ENCODE data around the gene RAPGEF2. TPM values are rescaled to one million over a fixed set of nuclear protein-coding genes. Genes with fewer than 3 reads are reported as not detected.

RAPGEF2 gene
- total RNA-seq, 2 donors from 2014 or later = 14.0 to 33.3 TPM

DNA sequence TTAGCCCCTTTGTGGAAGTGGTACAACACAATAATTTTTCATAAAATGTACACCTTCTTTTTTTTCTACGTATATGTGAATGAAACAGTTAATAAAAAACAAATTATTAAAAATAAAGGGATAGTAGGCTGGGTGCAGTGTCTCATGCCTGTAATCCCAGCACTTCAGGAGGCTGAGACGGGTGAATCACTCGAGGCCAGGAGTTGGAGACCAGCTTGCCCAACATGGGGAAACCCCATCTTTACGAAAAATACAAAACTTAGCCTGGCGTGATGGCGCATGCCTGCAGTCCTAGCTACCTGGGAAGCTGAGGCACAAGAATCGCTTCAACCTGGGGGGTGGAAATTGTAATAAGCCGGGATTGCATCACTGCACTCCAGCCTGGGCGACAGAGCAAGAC lies 244.9 kb downstream of the RAPGEF2 start:
- DNase-seq (ENCODE audit: low spot score) (no peak), ATAC-seq (no peak)
- peaks cover 23% of the 10 kb centered on the region for H3K36me3 Mint-ChIP-seq
- H3K27me3 Mint-ChIP-seq = no peaks in the 10 kb centered on the region
- no peaks in the 10 kb centered on the region for H3K9me3 Mint-ChIP-seq
- peaks cover 0 to 6% of the 10 kb centered on the region in 2 donors for H3K4me1 Mint-ChIP-seq (ENCODE audit: low read depth in 2 of 2)
- H3K4me3 Mint-ChIP-seq = no peak overlapping the region
- no peak overlapping the region for H3K27ac Mint-ChIP-seq

GRCh38 chr4:159349332-159349731 lies 246.5 kb downstream of the RAPGEF2 start:
- Mint-ChIP-seq H3K27me3 (no peaks in the 10 kb centered on the region), H3K4me3 (no peak overlapping the region), H3K4me1 (ENCODE audit: low read depth in 2 of 2) (no peaks in the 10 kb centered on the region), H3K36me3 (peaks cover 20% of the 10 kb centered on the region), H3K9me3 (no peaks in the 10 kb centered on the region), H3K27ac (no peak overlapping the region)
- DNase-seq (ENCODE audit: low spot score) (no peak), ATAC-seq (no peak)

DNA sequence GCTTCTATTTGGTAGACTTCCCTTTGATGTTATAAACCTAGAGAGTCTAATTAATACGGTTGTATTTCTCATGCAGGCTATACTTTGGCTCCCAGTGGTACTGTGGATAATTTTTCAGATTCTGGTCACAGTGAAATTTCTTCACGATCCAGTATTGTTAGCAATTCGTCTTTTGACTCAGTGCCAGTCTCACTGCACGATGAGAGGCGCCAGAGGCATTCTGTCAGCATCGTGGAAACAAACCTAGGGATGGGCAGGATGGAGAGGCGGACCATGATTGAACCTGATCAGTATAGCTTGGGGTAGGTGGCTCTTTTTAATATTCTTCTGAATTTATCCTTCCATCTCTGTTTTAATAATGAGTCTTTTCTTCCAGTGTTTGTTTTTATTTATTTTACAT lies 249.7 kb downstream of the RAPGEF2 start:
- no peak for DNase-seq (ENCODE audit: low spot score)
- ATAC-seq = no peak

DNA sequence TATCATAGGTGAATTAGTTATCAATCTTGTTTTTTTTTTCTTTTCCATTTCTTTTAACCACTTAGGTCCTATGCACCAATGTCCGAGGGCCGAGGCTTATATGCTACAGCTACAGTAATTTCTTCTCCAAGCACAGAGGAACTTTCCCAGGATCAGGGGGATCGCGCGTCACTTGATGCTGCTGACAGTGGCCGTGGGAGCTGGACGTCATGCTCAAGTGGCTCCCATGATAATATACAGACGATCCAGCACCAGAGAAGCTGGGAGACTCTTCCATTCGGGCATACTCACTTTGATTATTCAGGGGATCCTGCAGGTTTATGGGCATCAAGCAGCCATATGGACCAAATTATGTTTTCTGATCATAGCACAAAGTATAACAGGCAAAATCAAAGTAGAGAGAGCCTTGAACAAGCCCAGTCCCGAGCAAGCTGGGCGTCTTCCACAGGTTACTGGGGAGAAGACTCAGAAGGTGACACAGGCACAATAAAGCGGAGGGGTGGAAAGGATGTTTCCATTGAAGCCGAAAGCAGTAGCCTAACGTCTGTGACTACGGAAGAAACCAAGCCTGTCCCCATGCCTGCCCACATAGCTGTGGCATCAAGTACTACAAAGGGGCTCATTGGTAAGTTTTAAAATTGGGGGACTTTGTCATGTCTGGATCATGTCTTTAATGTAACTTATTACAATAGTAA lies 250.7 kb downstream of the RAPGEF2 start:
- ATAC-seq = no peak
- Mint-ChIP-seq H3K27ac (no peak overlapping the region), H3K9me3 (no peaks in the 10 kb centered on the region)

More for the DNA sequence above, 249.7 kb downstream of the RAPGEF2 start:
- Mint-ChIP-seq H3K9me3 (no peaks in the 10 kb centered on the region), H3K4me3 (no peak overlapping the region), H3K27ac (no peak overlapping the region), H3K4me1 (ENCODE audit: low read depth in 2 of 2) (no peaks in the 10 kb centered on the region), H3K27me3 (no peaks in the 10 kb centered on the region), H3K36me3 (peaks cover 20% of the 10 kb centered on the region)

DNA sequence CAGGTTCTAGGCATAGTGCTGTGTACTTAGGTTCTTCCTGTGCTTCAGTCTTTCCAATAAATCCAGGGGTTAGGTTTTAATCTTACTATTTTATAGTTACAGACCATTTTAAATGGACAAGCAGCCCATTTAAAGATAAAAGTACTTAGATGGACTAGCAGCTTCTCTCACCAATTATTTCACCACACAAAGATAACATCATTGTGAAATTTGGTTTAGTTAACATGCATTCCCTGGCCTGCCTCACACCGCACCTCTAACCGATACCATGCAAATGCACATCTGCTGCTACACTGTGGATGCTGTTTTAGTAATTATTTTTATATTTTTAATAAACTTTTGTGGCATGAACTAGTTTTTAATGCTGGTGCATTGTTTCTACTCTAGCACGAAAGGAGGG lies 252.6 kb downstream of the RAPGEF2 start:
- no peaks in the 10 kb centered on the region for H3K9me3 Mint-ChIP-seq
- DNase-seq (ENCODE audit: low spot score) (no peak), ATAC-seq (no peak)
- peaks cover 22% of the 10 kb centered on the region for H3K36me3 Mint-ChIP-seq
- H3K27ac Mint-ChIP-seq = no peak overlapping the region
- H3K4me3 Mint-ChIP-seq = no peak overlapping the region
- no peaks in the 10 kb centered on the region for H3K27me3 Mint-ChIP-seq
- no peaks in the 10 kb centered on the region for H3K4me1 Mint-ChIP-seq (ENCODE audit: low read depth in 2 of 2)

More for the DNA sequence above, 250.7 kb downstream of the RAPGEF2 start:
- Mint-ChIP-seq H3K36me3 (peaks cover 20% of the 10 kb centered on the region), H3K4me3 (no peak overlapping the region), H3K4me1 (ENCODE audit: low read depth in 2 of 2) (no peaks in the 10 kb centered on the region), H3K27me3 (no peaks in the 10 kb centered on the region)
- DNase-seq (ENCODE audit: low spot score) = no peak

DNA sequence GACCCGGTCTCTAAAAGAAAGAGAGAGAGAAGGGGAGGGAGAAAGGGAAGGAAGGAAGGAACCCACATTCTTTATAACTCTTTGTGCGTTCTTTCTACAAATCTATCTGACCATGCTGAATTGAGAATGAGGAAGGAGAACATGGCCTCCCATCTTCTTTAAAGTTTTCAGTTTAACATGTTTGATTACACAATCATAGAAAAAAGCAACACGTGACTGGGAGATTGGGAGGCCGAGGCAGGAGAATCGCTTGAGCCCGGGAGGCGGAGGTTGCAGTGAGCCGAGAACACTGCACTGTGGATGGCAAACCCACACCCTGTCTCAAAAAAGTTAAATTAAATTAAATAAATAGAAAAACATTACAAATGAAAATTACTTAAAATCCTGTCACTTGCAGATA lies 254.5 kb downstream of the RAPGEF2 start:
- H3K4me3 Mint-ChIP-seq = no peak overlapping the region
- ATAC-seq (no peak), DNase-seq (ENCODE audit: low spot score) (no peak)
- H3K9me3 Mint-ChIP-seq = no peaks in the 10 kb centered on the region
- peaks cover 17% of the 10 kb centered on the region for H3K36me3 Mint-ChIP-seq
- no peaks in the 10 kb centered on the region for H3K4me1 Mint-ChIP-seq (ENCODE audit: low read depth in 2 of 2)
- H3K27me3 Mint-ChIP-seq = no peaks in the 10 kb centered on the region
- no peak overlapping the region for H3K27ac Mint-ChIP-seq

GRCh38 chr4:159358226-159358625 lies 255.3 kb downstream of the RAPGEF2 start:
- no peak overlapping the region for H3K27ac Mint-ChIP-seq
- ATAC-seq = no peak
- H3K9me3 Mint-ChIP-seq = no peaks in the 10 kb centered on the region
- no peak for DNase-seq (ENCODE audit: low spot score)
- H3K4me1 Mint-ChIP-seq (ENCODE audit: low read depth in 2 of 2) = no peaks in the 10 kb centered on the region
- peaks cover 15% of the 10 kb centered on the region for H3K36me3 Mint-ChIP-seq
- no peak overlapping the region for H3K4me3 Mint-ChIP-seq
- H3K27me3 Mint-ChIP-seq = no peaks in the 10 kb centered on the region

DNA sequence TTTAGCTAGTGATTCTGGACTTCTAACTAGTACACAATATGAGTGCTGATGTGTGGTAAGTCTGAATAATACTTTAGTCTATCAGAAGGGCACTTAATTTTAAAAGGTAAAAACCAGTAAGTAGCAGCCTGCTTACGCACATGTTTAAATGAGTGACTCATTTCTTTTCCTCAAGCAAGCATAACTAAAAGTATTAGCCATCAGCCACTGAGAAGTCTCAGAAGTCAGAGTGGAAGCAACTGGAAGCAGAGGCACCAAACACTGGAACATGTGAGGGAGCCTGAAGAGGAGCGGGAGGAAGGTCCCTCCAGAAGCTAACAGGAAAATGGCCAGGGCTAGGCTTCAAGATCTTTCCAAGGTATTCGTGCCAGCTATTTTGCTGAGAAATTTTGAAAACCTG lies 257.7 kb downstream of the RAPGEF2 start:
- no peak for DNase-seq (ENCODE audit: low spot score)
- H3K9me3 Mint-ChIP-seq = peaks cover 5% of the 10 kb centered on the region
- ATAC-seq = no peak
- H3K27ac Mint-ChIP-seq = no peak overlapping the region
- peaks cover 0 to 3% of the 10 kb centered on the region in 2 donors for H3K27me3 Mint-ChIP-seq
- H3K4me1 Mint-ChIP-seq (ENCODE audit: low read depth in 2 of 2) = peaks cover 0 to 3% of the 10 kb centered on the region in 2 donors
- H3K4me3 Mint-ChIP-seq = no peak overlapping the region
- H3K36me3 Mint-ChIP-seq = peaks cover 9% of the 10 kb centered on the region

- no peak for ATAC-seq
- H3K36me3 Mint-ChIP-seq = peaks cover 9% of the 10 kb centered on the region
- no peak for DNase-seq (ENCODE audit: low spot score)
- peaks cover 5% of the 10 kb centered on the region for H3K9me3 Mint-ChIP-seq
- H3K4me3 Mint-ChIP-seq = no peak overlapping the region
- peaks cover 12 to 17% of the 10 kb centered on the region in 2 donors for H3K27me3 Mint-ChIP-seq
- peaks cover 0 to 3% of the 10 kb centered on the region in 2 donors for H3K4me1 Mint-ChIP-seq (ENCODE audit: low read depth in 2 of 2)
- H3K27ac Mint-ChIP-seq = no peak overlapping the region
These were observed 260.5 kb downstream of the RAPGEF2 start for GRCh38 chr4:159363361-159363760.

DNA sequence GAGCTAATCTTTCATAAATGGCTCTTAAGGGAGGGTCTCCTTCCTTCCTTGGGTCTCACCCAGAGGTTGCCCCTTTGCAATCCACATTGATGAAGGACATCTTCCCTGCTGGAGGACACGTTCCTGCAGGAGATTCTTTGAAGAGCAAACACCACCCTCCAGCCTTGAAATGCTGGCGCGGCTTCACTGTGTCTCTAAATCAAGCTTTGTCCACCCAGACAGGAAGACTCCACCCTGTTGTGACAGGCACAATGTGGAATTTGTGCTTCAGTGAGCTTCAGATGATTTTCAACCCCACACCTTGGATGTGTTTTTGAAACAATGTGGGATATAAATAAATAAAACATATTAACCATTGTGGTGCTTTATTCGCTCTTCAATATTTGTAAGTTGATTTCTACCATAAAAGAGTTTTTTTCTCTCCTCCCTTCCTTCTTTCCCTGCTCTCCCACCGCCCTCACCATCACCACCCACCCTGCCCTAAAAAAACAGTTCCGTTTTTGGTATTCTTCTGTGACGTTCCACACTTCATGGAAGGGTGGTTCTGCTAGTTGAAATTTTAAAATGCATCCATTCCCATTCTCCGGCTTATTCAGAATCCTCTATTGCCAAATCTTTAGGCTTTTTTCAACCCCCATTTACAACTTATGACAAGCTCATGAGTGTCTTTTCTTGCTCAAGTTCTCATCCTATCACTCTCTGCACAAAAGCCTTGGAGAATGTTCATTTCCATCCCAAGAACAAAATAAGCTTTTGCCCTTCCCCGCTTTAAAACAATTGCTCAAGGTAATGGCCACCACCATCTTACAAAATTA lies 264.3 kb downstream of the RAPGEF2 start:
- Mint-ChIP-seq H3K27me3 (peaks cover 17 to 21% of the 10 kb centered on the region in 2 donors), H3K27ac (no peak overlapping the region), H3K9me3 (peaks cover 5% of the 10 kb centered on the region), H3K4me3 (no peak overlapping the region), H3K4me1 (ENCODE audit: low read depth in 2 of 2) (peaks cover 0 to 3% of the 10 kb centered on the region in 2 donors), H3K36me3 (peaks cover 4% of the 10 kb centered on the region)
- DNase-seq (ENCODE audit: low spot score) = no peak
- no peak for ATAC-seq

DNA sequence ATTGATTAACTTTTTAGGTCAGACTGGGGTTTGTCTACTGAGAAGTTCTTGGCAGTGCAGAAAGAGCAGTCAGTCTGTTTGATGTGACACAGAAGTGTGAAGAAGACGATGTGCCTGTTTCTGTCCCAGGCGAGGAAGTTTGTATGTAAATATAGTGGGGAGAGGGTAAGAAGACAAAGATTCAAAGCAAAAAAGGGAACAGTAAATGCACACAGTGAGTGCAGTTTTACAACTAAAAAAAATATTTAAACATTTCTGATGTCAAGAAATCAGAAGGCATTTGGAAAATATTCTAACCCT lies 264.9 kb downstream of the RAPGEF2 start:
- Mint-ChIP-seq H3K4me3 (no peak overlapping the region), H3K27me3 (peaks cover 17 to 21% of the 10 kb centered on the region in 2 donors), H3K4me1 (ENCODE audit: low read depth in 2 of 2) (peaks cover 0 to 3% of the 10 kb centered on the region in 2 donors), H3K27ac (no peak overlapping the region), H3K36me3 (peaks cover 4% of the 10 kb centered on the region), H3K9me3 (peaks cover 5% of the 10 kb centered on the region)
- no peak for DNase-seq (ENCODE audit: low spot score)
- ATAC-seq = no peak

DNA sequence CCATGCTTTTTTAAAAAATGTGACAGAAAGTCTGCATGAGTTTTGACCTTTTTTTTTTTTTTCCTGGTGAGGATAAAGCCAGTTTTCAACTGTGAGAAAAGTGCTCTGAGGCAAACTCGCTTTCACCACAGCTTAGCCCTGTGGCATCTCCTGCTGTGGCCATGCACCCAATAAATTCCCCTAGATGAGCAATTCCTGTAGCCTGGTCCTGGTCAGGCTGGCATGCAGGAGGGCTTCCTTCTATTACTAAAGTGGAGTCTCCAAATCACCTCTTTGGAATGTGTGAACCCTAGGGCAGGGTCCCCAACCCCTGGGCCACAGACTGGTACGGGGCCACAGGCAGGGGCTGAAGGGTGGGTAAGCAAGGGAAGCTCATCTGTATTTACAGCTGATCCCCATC lies 265.4 kb downstream of the RAPGEF2 start:
- peaks cover 0 to 3% of the 10 kb centered on the region in 2 donors for H3K4me1 Mint-ChIP-seq (ENCODE audit: low read depth in 2 of 2)
- no peak for ATAC-seq
- H3K9me3 Mint-ChIP-seq = peaks cover 5% of the 10 kb centered on the region
- peaks cover under 1% of the 10 kb centered on the region for H3K36me3 Mint-ChIP-seq
- DNase-seq (ENCODE audit: low spot score) = no peak
- peaks cover 17 to 21% of the 10 kb centered on the region in 2 donors for H3K27me3 Mint-ChIP-seq
- no peak overlapping the region for H3K27ac Mint-ChIP-seq
- H3K4me3 Mint-ChIP-seq = no peak overlapping the region

- no peak for ATAC-seq
- Mint-ChIP-seq H3K9me3 (peaks cover under 1% of the 10 kb centered on the region), H3K36me3 (no peaks in the 10 kb centered on the region), H3K4me1 (ENCODE audit: low read depth in 2 of 2) (peaks cover 0 to under 1% of the 10 kb centered on the region in 2 donors), H3K4me3 (no peak overlapping the region), H3K27ac (no peak overlapping the region), H3K27me3 (peaks cover 17 to 18% of the 10 kb centered on the region in 2 donors)
- no peak for DNase-seq (ENCODE audit: low spot score)
These were observed 266.4 kb downstream of the RAPGEF2 start for GRCh38 chr4:159369256-159369655.

GRCh38 chr4:159370286-159370685 lies 267.4 kb downstream of the RAPGEF2 start:
- ATAC-seq (no peak), DNase-seq (ENCODE audit: low spot score) (no peak)
- no peaks in the 10 kb centered on the region for H3K4me1 Mint-ChIP-seq (ENCODE audit: low read depth in 2 of 2)
- H3K27me3 Mint-ChIP-seq = peaks cover 17 to 18% of the 10 kb centered on the region in 2 donors
- H3K9me3 Mint-ChIP-seq = no peaks in the 10 kb centered on the region
- no peak overlapping the region for H3K4me3 Mint-ChIP-seq
- no peaks in the 10 kb centered on the region for H3K36me3 Mint-ChIP-seq
- no peak overlapping the region for H3K27ac Mint-ChIP-seq

Measured in natural killer cell treated with Interleukin-12 subunit alpha and Interleukin-12 subunit beta and Interleukin-15 and Interleukin-18, amount 100 ng/mL, for 72 hours (primary cell).